Measurements from ENCODE around the gene NACC1.
"Not testable (repeated sequence)": the region's sequence is repeated elsewhere in the genome, so short reads cannot be mapped to it uniquely, and the experiment has no call there.

Gene NACC1

DNA sequence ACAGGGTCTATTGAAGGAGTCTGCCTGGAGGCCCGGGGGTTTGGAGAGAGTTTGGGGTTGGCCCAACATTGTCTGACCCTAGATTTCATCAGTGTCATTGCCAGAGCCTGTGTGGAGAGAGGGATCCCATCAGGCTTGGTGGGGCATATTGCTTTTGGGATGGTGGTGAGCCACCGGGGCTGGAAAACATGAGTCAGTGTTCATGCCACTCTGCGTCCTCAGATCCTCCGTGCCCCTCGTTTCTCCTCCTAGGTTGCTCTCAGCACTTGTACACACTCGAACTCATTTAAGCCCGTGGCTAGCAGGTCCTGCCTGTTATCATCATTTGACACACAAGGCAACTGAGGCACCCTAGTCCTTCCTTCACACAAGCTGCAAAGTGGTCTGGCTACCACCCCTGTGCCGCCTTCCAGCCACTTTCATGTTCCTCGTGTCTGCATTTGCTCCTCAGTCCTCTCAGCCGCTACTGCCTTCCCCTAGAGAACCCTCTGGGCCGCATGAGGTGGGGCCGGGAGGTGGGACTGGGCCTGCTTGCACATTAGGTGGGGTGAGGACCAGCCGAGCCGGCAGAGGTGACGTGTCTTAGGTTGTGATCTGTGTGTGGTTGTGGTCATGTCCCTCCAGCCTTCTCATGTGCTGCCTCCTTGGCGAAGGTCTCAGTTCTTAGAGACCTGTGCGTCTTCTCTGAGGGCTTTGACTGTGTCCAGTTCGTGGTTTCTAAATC is 3.6 kb downstream of the NACC1 start:
- DNase-seq: no peak

DNA sequence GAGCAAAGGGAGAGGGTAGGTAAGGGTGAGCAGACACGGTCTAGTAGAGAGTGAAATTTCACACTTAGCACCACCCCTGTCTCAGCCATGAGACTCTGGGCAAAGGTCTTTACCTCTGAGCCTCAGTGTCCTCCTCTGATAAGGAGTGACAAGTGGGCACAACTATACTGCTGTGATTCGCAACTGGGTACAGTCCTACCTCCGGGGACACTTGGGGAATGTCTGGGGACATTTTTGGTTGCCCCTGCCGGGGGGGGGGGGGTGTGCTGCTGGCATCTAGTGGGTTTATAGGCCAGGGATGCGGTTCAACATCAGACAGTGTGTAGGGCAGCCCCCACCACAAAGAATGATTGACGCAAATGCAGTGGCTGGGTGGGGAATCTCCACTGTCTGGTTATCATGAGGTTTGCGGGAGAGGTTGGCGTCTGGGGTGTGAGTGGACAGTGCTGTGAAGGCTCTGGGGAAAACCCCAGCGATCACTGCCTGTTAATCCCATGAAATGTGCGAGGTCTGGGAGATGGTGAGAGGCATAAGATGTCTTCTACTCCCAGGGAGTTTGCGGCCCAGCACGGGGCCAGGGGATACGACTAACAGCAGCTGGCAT is 4.3 kb downstream of the NACC1 start:
- peak in 1 of 3 donors; percentile 33 for DNase-seq

DNA sequence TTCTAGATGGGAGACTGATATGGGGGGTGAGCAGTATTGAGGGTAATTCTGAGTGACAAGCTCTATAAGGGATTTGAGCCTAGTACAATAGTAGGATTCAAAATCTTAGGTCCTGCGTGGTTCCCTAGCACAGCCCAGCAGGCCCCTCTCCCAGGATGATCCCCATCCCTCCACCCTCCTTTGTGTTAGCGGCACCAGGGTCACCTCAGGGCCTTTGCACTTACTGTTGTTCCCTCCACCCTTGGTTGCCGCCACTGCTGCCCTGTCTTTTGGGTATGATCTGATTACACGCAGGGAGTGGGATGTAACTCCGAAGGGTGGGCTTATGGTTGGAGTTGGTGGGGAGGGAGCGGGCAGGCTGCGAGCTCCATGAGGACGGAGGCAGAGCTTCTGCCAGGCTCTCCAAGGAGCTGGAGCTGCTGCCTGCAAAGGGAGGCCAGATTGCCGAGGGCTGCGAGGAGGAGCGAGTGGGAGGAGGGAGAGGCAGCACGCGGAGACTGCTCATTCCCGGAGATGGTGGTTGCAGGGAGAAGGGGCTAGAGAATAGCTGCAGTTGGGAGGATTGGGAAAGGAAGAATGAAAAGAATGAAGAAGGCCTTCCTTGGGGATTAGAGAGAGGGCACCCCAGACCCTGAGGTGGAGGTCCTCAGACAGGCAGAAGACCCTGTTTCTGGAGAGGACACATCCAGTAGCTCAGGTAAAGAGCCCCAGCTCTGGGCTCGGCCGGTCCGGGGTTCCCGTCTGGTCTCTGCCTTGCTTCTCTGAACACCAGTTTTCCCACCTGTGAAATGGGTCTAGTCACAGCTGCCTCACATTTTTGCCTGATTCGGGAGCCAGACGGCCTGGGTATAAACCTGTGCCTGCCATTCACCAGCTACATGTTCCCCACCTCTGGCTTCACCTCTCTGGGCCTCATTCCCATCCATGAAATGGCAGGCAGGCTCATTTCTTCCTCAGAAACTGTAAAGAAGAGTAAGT is 5.2 kb downstream of the NACC1 start:
- no peak for DNase-seq

DNA sequence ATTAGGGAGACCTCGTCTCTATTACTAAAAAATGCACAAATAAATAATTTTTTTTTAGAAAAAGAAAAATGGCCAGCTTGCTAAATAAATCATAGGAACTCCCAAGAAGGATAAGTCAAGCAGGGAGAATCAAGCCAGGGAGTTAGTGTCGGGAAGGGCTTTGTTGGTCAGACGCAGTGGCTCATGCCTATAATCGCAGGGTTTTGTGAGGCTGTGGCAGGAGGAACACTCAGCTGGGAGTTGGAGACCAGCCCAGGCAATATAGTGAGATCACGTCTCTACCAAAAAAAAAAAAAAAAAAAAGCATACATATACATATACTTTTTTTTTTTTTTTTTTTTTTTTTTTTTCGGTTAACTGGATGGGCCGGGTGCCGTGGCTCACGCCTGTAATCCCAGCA is 9.0 kb downstream of the NACC1 start:
- DNase-seq: no peak

DNA sequence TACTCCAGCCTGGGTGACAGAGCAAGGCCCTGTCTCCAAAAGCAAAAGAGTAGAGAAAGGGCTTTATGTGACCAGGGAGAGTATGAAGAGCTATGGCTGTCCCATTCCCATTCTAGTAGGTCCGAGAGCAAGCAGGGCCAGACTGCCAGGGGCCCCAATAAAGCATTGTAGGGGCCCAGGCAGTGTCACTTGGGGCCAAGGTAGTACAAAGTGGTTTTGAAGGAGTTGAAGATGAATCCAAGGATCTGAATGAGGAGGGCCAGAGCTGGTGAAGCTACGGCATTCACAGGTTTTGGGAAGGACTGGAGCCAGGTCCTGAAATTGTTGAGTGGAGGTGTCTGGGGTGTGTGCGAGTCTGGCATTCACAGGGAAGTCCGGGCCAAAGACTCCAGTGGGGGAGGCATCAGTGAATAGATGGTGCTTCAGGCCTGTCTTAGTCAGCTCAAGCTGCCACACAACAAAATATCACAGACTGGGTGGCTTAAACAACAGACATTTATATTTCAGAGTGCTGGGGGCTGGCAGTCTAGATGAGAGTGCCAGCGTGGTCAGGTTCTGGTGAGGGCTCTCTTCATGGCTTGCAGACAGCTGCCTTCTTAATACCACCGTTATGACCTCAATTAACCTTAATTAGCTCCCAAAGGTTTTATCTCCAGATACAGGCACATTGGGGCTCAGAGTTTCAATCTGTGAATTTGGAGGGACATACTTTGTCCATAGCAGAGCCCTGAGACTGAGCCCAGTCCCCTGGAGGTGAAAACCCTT is 9.9 kb downstream of the NACC1 start:
- no peak for DNase-seq

DNA sequence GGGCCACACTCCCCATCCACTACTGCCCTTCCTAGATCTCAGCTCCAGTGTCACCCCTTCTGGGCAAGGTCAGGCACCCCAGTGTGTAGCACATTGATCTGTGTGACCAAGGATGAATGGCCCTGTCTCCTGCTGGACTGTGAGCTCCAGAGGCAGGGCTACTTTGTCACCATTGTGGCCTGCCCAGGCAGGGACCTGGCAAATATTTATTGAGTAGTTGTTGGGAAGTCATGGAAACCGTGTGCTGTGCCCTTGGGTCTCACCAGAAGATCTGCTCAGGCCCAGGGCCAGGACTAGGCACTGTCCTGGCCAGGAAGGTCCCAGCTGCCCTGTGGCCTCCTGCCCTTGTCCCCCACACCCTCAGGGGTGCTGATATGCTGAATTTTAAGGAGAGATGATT is 10.5 kb downstream of the NACC1 start:
- no peak for DNase-seq

DNA sequence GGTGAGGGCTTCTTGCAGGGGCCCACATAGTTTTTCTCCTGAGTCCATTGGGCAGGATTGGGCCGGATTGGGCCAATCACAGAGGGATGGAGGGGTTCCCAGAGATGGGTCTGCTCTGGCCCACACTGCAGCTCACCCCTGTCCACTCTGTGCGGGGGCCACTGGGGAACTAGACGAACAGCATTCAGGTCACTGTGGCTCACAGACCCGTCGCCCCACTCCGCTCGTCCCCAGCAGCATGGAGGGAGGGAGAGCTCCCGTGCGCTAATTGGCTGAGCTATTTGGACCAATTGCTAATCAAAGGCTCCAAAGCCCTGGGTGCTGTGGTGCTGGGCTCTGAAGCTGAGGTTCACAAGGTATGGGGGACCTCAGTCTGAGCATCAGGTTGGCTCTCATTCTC is 11.3 kb downstream of the NACC1 start:
- DNase-seq: no peak

DNA sequence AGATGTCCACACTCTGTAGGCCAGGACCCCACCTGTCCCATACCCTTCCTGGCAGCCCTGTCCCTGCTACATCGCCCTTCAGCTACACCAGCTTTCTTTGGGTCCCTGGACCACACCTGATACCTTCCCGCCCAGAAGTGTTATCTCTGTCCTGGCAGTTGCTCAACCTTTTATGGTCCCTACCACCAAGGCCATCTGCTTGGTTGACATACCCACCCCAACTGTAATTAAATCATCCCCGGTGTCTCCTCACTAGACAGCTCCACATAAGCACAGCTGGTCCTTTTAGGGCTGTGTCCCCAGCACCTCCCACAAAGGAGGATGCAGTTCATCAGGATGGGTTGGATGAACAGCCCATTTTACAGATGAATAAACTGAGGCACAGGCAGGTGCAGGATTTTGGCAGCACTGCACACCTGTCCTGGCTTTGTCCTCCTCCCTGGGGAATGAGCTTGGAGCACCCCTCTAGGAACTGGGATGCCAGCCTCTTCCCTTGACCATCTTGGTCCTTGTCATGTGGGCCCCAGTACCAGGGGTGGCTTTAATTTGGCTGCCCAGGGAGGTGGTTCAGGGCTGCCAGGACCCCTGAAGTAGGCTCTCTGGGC is 12.9 kb downstream of the NACC1 start:
- DNase-seq: no peak

DNA sequence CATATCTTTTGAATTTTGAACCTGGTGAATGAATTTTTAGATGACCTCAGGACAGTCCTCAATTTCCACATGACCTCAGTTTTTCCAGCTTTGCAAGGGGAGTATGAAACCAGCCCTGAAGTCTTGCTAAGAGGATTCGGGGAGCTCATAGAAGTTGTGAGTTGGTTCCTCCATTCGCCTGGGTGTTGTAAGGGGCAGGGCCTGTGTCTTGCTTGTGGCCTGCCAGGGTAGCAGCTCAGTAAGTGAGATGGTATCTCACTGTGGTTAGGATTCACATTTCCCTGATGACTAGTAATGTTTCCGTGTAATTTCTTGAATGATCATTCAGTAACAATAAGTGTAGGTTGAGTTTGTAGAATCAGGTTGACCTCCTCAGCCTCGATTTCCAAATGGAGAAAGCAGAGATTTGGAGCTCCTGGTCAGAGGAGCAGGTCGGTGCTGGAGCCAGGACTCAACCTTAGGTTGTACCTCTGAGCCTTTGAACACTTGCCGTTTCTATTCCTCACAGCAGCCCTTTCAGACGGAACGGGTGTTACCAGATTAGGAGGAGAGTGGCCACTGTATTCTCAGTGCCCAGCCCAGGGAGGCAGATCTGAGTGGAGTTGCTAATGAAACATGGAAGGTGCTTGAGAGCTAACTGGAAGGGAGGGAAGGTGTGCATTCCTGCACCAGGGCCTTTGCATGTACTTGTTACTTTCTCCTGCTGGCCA is 14.6 kb downstream of the NACC1 start:
- DNase-seq: no peak

DNA sequence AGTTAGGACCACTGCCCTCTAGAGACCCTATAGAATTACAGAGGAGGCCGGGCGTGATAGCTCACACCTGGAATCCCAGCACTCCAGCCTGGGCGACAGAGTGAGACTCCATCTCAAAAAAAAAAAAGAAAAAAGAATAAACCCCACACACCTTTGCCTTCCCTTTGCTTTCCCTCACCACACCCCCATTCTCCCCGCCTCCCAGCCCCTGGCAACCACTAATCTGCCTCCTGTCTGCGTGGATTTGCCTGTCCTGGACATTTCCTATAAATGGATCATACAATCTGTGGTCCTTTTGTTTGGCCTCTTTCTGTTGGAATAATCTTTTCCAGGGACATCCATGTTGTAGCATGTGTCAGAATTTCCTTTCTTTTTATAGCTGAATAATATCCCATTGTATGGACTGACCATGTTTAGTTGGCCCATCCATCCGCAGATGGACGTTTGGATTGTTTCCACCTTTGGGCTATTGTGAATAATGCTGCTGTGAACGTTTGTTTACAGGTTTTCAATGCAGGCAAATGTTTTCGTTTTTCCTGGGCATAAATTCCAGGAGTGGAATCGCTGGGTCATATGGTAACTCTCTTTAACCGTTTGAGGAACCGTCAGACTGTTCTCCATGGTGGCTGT is 15.3 kb downstream of the NACC1 start:
- DNase-seq: no peak

DNA sequence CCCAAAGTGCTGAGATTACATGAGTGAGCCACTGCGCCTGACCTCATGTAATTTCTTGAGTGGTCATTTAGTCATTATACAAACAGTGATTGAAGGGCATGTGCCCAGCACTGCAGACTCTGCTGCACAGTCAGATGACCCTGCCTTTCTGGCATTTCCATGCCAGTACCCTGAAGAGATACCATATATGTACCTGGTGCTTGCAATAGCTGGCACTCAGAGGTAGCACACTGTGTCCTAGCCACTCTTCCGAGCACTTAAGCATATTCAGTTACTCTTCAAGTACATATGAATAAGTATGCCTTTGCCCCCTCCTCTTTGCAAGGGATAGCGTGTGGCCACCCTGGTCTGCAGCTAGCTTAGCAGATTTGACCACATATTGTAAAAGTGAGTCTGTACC is 16.6 kb downstream of the NACC1 start:
- DNase-seq: no peak

DNA sequence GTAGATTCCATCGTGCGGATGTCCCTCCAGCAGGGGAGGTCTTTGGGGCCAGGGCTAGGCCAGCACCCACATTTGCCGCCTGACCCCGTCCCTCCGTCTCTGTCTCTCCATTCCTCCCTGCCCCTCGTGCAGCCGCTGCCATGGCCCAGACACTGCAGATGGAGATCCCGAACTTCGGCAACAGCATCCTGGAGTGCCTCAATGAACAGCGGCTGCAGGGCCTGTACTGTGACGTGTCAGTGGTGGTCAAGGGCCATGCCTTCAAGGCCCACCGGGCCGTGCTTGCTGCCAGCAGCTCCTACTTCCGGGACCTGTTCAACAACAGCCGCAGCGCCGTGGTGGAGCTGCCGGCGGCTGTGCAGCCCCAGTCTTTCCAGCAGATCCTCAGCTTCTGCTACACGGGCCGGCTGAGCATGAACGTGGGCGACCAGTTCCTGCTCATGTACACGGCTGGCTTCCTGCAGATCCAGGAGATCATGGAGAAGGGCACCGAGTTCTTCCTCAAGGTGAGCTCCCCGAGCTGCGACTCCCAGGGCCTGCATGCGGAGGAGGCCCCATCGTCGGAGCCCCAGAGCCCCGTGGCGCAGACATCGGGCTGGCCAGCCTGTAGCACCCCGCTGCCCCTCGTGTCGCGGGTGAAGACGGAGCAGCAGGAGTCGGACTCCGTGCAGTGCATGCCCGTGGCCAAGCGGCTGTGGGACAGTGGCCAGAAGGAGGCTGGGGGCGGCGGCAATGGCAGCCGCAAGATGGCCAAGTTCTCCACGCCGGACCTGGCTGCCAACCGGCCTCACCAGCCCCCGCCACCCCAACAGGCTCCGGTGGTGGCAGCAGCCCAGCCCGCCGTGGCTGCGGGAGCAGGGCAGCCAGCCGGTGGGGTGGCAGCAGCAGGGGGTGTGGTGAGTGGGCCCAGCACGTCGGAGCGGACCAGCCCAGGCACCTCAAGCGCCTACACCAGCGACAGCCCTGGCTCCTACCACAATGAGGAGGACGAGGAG is 17.3 kb downstream of the NACC1 start:
- DNase-seq: no peak

DNA sequence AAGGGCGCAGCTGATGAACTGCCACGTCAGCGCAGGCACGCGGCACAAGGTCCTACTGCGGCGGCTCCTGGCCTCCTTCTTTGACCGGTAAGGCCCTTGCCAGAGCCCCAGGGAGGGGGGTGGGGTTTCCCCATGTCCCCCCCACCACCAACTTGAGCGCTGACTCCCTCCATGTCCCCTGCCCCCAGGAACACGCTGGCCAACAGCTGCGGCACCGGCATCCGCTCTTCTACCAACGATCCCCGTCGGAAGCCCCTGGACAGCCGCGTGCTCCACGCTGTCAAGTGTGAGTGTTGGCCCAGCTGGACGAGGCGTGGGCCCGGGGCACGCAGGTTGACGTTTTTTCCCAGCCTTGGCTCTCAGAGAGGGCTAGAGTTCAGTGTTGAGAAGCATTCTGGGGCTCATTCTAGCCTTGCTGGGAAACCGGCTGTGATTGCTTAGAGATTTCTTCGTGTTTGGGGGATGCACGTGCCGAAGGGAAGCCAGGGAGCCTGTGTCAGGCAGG is 19.3 kb downstream of the NACC1 start:
- no peak for DNase-seq

DNA sequence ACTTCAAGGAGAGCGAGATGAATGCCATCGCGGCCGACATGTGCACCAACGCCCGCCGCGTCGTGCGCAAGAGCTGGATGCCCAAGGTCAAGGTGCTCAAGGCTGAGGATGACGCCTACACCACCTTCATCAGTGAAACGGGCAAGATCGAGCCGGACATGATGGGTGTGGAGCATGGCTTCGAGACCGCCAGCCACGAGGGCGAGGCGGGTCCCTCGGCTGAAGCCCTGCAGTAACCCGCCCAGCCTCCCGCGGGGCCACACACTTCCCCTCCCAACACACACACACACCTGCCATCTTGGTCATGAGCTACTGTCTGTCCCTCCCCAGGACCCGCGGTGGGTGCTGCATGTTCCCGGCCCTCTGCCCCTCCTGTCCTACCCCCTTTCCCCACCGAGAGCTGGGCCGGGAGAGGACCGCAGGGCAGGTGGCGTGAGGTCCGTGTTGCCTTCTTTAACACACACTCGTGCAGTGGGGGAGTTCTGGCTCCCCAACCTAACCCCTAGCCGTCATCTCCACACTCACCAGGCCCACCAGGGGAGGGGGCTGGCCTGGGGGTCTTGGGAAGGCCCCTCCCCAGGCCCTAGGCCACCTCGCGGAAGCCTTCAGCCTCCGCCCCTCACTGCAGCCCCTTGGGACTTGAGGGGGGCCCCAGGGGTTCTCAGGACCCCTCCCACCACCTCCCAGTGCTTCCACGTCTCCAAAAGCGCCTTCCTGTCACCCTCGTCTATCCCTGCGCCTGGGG is 20.3 kb downstream of the NACC1 start:
- no peak for DNase-seq

DNA sequence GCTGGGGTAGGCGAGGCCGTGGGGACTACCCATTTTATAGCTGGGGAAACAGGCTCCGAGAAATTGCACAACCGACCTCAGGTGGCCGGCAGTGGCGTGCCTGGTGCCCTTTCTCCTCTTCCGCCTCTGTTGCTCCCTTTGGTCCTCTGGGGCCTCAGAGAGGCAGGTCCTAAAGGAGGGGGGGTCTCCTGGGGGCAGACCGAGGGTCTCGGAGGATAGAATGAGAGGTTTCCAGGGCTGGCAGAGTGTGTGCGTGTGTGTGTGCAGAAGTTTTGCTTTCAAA is 20.8 kb downstream of the NACC1 start:
- DNase-seq: no peak

DNA sequence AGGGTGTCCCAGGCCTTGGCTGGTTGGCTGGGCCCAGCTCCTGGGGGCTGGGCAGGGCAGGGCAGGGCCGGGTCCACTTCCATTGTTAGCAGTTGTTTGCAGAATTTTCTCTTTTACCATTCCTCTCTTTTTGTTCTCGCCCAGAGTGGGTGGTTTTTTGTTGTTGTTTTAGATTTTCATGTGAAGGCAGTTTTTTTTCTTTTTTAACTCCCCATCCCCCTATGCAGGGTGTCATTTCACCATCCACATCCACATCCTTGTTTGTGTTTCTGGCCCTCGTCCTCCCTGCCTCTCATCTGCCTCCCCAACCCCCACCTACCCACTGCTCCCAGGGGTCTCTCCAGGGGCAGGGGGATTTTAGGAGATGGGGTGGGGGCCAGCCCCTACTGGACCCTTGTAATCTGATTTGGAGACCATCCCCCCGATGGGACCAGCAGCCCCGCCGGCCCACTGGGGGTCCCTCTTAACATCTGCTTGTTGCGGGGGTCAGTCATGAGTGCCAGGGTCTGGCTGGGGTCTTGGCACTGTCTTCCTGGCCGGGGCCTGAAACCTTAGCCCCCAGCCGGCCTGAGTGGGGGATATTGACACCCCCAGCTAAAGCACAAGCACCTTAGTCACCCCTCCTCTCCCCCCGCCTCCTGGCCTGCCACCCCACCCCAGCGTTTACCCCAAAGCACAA is 21.7 kb downstream of the NACC1 start:
- no peak for DNase-seq

DNA sequence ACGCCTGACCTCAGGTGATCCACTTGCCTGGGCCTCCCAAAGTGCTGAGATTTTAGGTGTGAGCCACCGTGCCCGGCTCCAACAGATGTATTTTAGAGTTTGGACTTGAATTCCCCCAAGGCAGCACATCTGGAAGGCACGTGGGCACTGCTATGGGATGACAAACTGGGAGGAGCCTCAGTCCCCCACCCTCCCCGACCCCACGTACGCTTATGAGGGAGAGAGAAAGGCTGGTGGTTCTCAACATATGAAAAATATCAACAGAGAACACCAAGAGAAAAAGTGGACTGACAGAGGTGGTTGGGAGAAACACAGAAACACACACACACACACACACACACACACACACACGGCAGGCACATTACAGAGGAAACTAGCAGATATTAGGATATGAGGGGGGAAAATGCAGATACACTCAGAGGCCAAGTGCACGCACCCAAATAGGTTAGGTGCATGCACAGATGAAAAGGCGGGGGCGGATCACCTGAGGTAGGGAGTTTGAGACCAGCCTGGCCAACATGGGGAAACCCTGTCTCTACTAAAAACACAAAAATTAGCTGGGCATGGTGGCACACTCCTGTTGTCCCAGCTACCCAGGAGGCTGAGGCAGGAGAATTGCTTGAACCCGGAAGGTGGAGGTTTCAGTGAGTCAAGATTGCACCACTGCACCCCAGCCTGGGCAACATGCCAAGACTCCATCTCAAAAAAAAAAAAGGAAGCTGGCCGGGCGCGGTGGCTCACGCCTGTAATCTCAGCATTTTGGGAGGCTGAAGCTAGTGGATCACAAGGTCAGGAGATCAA is 28.9 kb downstream of the NACC1 start:
- peak; percentile 89 to 90 (median 90) for DNase-seq

DNA sequence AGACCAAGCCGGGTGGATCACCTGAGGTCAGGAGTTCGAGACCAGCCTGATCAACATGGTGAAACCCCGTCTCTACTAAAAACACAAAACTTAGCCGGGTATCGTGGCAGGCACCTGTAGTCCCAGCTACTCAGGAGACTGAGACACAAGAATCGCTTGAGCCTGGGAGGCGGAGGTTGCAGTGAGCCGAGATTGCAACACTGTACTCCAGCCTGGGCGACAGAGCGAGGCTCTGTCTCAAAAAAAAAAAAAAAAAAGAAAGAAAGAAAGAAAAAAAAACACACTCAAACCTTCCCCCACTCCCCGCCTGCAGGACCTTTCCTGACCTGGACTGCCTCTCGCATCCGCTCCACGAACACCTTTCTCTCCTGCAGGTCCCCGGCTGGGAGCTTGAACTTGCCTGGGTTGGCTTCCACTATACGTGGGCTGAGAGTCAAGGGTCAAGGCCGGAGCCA is 31.1 kb downstream of the NACC1 start:
- not testable (repeated sequence) for DNase-seq

Data from suppressor macrophage treated with lipopolysaccharide for 1 hour (primary cell).